Vagina (tissue), 2 donors: ENCODE results near the gene RAB27A. TPM values are rescaled to one million over a fixed set of nuclear protein-coding genes. Genes with fewer than 3 reads are reported as not detected.

ENCODE experiments used
- DNase-seq, 2 donors: peaks; one replicate each; pipeline ENCODE4 v3.0.0-alpha.2; 2017; ENCODE audit errors: extremely low spot score in 2 of 2
- H3K27ac ChIP-seq: fragments of 200-600 bp; sonication (generic); one replicate; pipeline ENCODE4 v1.5.1; 2019
- H3K27me3 ChIP-seq: fragments of 200-600 bp; sonication (generic); one replicate; pipeline ENCODE4 v1.5.1; 2019
- H3K36me3 ChIP-seq, 2 donors: fragments of 200-600 bp; sonication (generic); one replicate each; pipeline ENCODE4 v1.5.1; 2017 to 2019
- H3K4me1 ChIP-seq: fragments of 200-600 bp; sonication (generic); one replicate; pipeline ENCODE4 v1.5.1; 2019
- H3K4me3 ChIP-seq, 2 donors: fragments of 200-600 bp; sonication (generic); 1 replicate in 1 of 2; 2 replicates in 1 of 2; pipeline ENCODE4 v1.5.1; 2016 to 2019
- H3K9me3 ChIP-seq: fragments of 200-600 bp; sonication (generic); one replicate; pipeline ENCODE4 v1.5.1; 2019
- CTCF ChIP-seq, 3 experiments: fragments of 450-650 bp in 2 of 3; fragments of 200-600 bp in 1 of 3; sonication (generic) in 1 of 3; IDR thresholded peaks; one replicate each; pipeline ENCODE4 v1.5.1; 2017 to 2019; ENCODE audit warnings: antibody characterized with exemption in 3 of 3, mild to moderate bottlenecking in 2 of 3, moderate library complexity in 2 of 3
- POLR2A ChIP-seq, 2 donors: fragments of 450-650 bp; IDR thresholded peaks; one replicate each; pipeline ENCODE4 v1.6.1; 2017; ENCODE audit warnings: antibody characterized with exemption in 2 of 2, mild to moderate bottlenecking in 2 of 2, moderate library complexity in 2 of 2
- POLR2AphosphoS5 ChIP-seq, 2 donors: sonication (generic); formaldehyde crosslinking; IDR thresholded peaks; one replicate each; pipeline ENCODE4 v1.9.0; 2017; ENCODE audit warnings: antibody characterized with exemption in 2 of 2, mild to moderate bottlenecking in 2 of 2, low read depth in 1 of 2; ENCODE audit not compliant: insufficient read depth in 1 of 2
- intact Hi-C: fragments of 100-400 bp; cut with DNase I; formaldehyde crosslinking; loops from one replicate; pipeline ENCODE4 v1.15.1; 2023
- total RNA-seq: library from RNA; depleted of rRNA; stranded (reverse); fragments of >200 nt; gene quantifications from one replicate; pipeline ENCODE4 v1.2.3, GENCODE V29; 2016

RAB27A gene
- total RNA-seq, 1 donor from 2014 or later = 29.5 TPM

DNA sequence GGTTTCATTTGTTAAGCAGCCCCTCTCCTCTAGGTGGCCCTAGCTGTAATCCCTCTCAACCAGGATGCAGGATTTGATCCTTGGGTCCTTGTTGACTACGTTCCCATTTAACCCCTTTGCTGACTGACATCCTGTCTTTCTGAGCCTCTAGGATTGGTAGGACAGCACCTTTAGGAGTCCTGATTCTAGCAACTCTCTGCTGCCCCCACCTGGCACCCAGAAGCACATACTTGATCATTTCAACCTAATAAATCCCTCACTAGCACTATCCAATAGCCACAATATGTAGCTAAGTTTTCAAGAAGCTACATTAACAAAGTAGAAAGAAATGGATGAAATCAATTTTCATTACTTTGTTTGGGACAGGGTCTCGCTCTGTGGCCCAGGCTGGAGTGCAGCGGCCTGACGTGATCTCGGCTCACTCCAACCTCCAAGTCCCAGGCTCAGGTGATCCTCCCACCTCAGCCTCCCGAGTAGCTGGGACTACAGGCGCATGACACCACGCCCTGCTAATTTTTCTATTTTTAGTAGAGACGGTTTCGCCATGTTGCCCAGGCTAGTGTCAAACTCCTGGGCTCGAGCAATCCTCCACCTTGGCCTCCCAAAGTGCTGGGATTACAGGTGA is 121.2 kb downstream of the RAB27A start:
- no peak overlapping the region for H3K27ac ChIP-seq
- intact Hi-C loops = no loop called here
- no peaks in the 10 kb centered on the region for H3K9me3 ChIP-seq
- DNase-seq = no peak
- no peaks in the 10 kb centered on the region for H3K4me1 ChIP-seq
- no peaks in the 10 kb centered on the region for H3K27me3 ChIP-seq
- TF ChIP-seq POLR2AphosphoS5 (IDR thresholded peaks at IDR 0.05; ENCODE audit: insufficient read depth in 1 of 2, low read depth in 1 of 2) = no peak
- no peak for TF ChIP-seq POLR2A (IDR thresholded peaks at IDR 0.05)
- peak; percentile 5 to 39 (median 19) for TF ChIP-seq CTCF (IDR thresholded peaks at IDR 0.05)
- no peaks in the 10 kb centered on the region for H3K36me3 ChIP-seq
- H3K4me3 ChIP-seq = no peak overlapping the region

DNA sequence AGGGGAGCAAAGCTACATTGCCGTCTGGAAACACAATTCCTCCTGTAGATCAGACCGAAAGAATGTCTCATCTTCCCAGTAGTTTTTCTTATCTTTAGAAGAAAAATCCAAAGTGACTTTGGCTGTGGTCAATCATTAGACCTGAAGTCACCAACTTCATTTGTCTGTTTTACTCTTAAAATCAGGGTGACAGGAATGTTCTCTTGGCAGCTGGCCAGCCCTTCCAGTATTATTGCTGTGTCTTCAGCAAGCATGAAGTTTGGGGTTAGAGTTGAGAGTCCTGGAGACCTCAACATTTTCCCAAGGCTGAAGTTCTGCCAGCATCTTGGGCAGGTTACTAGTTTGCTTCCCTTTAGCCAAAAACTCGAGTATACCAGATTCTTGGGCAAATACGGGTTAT is 125.3 kb downstream of the RAB27A start:
- no peaks in the 10 kb centered on the region for H3K27me3 ChIP-seq
- H3K4me1 ChIP-seq = no peaks in the 10 kb centered on the region
- no peak for TF ChIP-seq CTCF (IDR thresholded peaks at IDR 0.05)
- DNase-seq = no peak
- H3K9me3 ChIP-seq = no peaks in the 10 kb centered on the region
- H3K36me3 ChIP-seq = no peaks in the 10 kb centered on the region
- H3K4me3 ChIP-seq = no peak overlapping the region
- no peak overlapping the region for H3K27ac ChIP-seq
- intact Hi-C loops = no loop called here

Other genes starting within 250 kb of the RAB27A start
- 51.1 TPM for gene RSL24D1, start 92.9 kb downstream of the RAB27A start, total RNA-seq
- 6.4 TPM for gene PIGBOS1, start 29.3 kb upstream of the RAB27A start, total RNA-seq
- 6.9 TPM for gene PIGB, start 29.4 kb upstream of the RAB27A start, total RNA-seq
- 23.1 TPM for gene CCPG1, start 118.5 kb upstream of the RAB27A start, total RNA-seq
- gene PIERCE2, start 118.7 kb upstream of the RAB27A start, total RNA-seq = not detected
- not detected for gene DNAAF4, start 218.4 kb upstream of the RAB27A start, total RNA-seq